Activated CD4-positive, alpha-beta memory T cell treated with anti-CD3 and anti-CD28 coated beads, Interleukin-2, amount 10 ng/mL, durations not matched to agents 7 days and 5 days (primary cell): ENCODE measurements around the gene CLIC4. TPM values are rescaled to one million over a fixed set of nuclear protein-coding genes. Genes with fewer than 3 reads are reported as not detected.
"Not testable (repeated sequence)": the region's sequence is repeated elsewhere in the genome, so short reads cannot be mapped to it uniquely, and the experiment has no call there.

Source experiments
- CTCF ChIA-PET: fragments of 350-600 bp; sonication (Branson Sonifier 250); formaldehyde crosslinking; loops from one replicate; lab custom pipeline; 2021; ENCODE audit warnings: antibody characterized with exemption, inconsistent platforms; lab: Charles Lee
- POLR2A ChIA-PET: fragments of 350-600 bp; sonication (Branson Sonifier 250); formaldehyde crosslinking; loops from one replicate; lab custom pipeline; 2021; ENCODE audit warnings: antibody characterized with exemption; lab: Charles Lee
- DNase-seq: peaks from one replicate; pipeline ENCODE4 v3.0.0-alpha.2; 2020
- H3K27ac Mint-ChIP-seq: one replicate; pipeline ENCODE4 v1.8.0; 2021; ENCODE audit warnings: mild to moderate bottlenecking, mixed read lengths
- H3K27me3 Mint-ChIP-seq: one replicate; pipeline ENCODE4 v1.8.0; 2021; ENCODE audit warnings: mixed read lengths
- H3K36me3 Mint-ChIP-seq: one replicate; pipeline ENCODE4 v1.8.0; 2021; ENCODE audit warnings: low read depth, mixed read lengths
- H3K4me1 Mint-ChIP-seq: one replicate; pipeline ENCODE4 v1.8.0; 2021; ENCODE audit warnings: mixed read lengths
- H3K4me3 Mint-ChIP-seq: one replicate; pipeline ENCODE4 v1.8.0; 2021; ENCODE audit warnings: mild to moderate bottlenecking, mixed read lengths
- H3K9me3 Mint-ChIP-seq: one replicate; pipeline ENCODE4 v1.8.0; 2021; ENCODE audit warnings: mixed read lengths
- total RNA-seq, 2 experiments: library from RNA; stranded (reverse); gene quantifications; one replicate each; pipeline ENCODE4 v1.2.3, GENCODE V29; 2021

CLIC4 gene
- total RNA-seq, 2 experiments from 2014 or later, result 28.9 to 30.6 TPM

DNA sequence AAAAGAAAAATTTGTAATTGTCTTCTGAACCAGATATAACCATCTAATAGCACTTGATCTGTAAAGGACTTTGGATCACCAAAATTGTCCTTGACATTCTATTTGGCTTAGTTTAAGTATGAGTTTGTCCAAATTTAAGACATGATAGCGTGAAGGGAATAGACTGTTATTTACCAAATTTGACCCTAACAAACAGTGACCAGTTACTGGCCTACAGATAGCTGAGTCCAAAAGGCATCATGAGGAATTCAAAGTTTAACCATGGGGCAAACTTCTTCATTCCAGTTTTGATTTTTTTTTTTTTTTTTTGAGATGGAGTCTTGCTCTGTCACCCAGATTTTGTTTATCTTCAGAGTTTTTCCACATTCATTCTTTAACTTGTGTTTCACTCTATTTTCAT, 38.5 kb downstream of the CLIC4 start:
- ChIA-PET CTCF (interaction anchor here (1.3 kb wide), 1 partner anchor 52 kb away, joined by 3 read pairs; no protein-coding TSS in a partner anchor), POLR2A (no interaction called here)
- Mint-ChIP-seq H3K27ac (no peak overlapping the region), H3K4me3 (no peak overlapping the region), H3K27me3 (no peaks in the 10 kb centered on the region), H3K4me1 (no peaks in the 10 kb centered on the region), H3K36me3 (no peaks in the 10 kb centered on the region), H3K9me3 (no peaks in the 10 kb centered on the region)
- no peak for DNase-seq

DNA sequence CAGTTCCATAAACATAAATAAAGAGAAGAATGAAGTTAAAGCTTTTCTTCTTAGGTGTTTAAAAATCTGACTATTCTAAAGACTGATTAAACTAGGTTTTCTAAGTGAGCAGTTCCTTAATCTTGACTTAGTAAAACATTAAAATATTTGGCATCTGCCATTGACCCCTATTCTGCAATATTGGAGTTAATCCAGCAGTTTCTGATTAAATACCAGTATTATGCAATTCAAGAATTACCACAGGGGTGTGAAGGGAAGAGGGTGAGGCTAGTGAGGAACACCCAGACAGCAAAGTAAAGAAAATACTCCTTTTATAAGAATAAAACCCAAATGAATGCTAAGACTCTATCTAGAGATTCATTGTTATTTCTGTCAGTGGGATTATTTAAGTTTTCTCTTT, 40.9 kb downstream of the CLIC4 start:
- Mint-ChIP-seq H3K36me3 (no peaks in the 10 kb centered on the region), H3K9me3 (no peaks in the 10 kb centered on the region), H3K4me3 (no peak overlapping the region), H3K4me1 (no peaks in the 10 kb centered on the region), H3K27ac (no peak overlapping the region), H3K27me3 (no peaks in the 10 kb centered on the region)
- ChIA-PET POLR2A (no interaction called here), CTCF (no interaction called here)
- DNase-seq, result no peak

DNA sequence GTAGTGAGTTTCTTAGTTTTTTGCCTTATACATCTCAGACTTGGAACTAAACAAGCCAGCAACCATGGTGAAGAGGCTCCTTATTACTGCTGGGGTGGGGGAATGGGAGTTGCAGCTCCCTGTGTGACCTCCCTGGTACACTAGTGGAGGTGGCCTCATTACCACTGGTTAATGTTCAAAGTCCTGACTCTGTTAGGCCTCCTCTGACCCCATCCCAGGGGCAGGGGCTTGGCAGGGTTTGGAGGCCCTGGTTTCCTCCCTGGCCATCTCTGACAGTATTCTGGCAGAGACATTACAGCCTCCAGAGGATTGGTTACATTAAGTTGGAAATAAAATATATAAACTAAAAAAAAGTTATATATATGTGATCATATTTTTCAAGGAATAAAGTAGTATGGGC, 45.2 kb downstream of the CLIC4 start:
- no peak for DNase-seq
- Mint-ChIP-seq H3K36me3 (no peaks in the 10 kb centered on the region), H3K4me3 (no peak overlapping the region), H3K27me3 (peaks cover 2% of the 10 kb centered on the region), H3K4me1 (no peaks in the 10 kb centered on the region), H3K27ac (no peak overlapping the region), H3K9me3 (no peaks in the 10 kb centered on the region)
- CTCF ChIA-PET, result no interaction called here
- POLR2A ChIA-PET, result no interaction called here

DNA sequence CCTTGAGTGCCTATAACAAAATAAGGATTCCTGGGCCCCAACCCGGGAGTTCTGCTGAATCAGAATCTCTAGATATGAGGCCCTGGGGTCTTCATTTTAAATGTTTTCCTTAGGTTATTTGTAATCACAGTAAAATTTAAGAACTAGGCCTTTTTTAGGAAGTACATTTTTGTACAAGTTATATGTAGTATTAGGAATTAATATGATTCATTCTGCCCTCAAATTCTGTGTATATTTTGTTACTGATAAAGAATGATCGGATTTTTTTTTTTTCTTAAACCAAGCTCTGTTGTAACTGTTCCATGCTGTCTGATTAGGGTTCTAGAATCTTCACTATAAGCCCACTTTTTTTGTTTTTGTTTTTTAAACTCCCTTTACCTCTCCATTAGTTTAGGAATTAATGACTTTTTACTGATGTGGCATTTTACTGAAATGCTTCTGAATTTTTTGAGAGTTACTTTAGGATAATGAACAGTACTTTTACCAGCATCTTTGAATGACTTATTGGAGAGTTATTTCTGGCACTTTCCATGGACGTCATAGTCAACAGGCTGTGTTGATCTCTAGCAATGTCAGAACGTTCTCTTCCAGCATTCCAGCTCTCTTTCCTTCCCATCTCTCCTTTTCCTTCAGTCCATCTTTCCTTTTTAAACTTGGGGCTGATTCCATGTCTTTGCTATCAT, 48.3 kb downstream of the CLIC4 start:
- Mint-ChIP-seq H3K4me3 (no peak overlapping the region), H3K27me3 (peaks cover 2% of the 10 kb centered on the region), H3K27ac (no peak overlapping the region), H3K4me1 (no peaks in the 10 kb centered on the region), H3K9me3 (no peaks in the 10 kb centered on the region), H3K36me3 (peaks cover 10% of the 10 kb centered on the region)
- CTCF ChIA-PET, result no interaction called here
- POLR2A ChIA-PET, result no interaction called here
- no peak for DNase-seq

DNA sequence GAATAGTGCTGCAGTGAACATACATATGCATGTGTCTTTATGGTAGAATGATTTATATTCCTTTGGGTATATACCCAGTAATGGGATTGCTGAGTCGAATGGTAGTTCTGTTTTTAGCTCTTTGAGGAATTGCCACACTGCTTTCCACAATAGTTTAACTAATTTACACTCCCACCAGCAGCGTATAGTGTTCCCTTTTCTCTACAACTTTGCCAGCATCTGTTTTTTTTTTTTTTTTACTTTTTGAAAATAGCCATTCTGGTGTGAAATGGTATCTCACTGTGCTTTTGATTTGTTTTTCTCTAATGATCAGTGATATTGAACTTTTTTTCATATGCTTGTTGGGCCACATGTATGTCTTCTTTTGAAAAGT, 48.9 kb downstream of the CLIC4 start:
- peaks cover 10% of the 10 kb centered on the region for H3K36me3 Mint-ChIP-seq
- POLR2A ChIA-PET, CTCF ChIA-PET: not testable (repeated sequence)

DNA sequence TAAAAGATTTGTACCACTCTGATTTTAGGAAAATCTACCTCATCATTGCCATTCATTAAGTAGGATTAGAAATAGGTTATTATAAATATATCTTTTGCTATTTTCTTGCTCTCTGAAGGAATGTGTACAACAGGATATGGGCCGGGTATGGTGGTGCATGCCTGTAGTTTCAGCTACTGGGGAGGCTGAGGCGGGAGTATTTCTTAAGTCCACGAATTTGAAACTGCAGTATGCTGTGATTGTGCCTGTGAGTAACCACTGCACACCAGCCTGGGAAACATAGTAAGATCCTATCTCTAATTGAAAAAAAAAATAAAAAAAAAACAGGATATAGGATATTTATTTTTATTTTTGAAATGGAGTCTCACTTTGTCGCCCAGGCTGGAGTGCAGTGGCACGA, 50.0 kb downstream of the CLIC4 start:
- ChIA-PET POLR2A (no interaction called here), CTCF (no interaction called here)
- peaks cover 10% of the 10 kb centered on the region for H3K36me3 Mint-ChIP-seq
- no peaks in the 10 kb centered on the region for H3K4me1 Mint-ChIP-seq
- H3K4me3 Mint-ChIP-seq, result no peak overlapping the region
- no peak overlapping the region for H3K27ac Mint-ChIP-seq
- no peaks in the 10 kb centered on the region for H3K9me3 Mint-ChIP-seq
- DNase-seq, result no peak
- H3K27me3 Mint-ChIP-seq, result peaks cover 2% of the 10 kb centered on the region

More for the DNA sequence above, 48.9 kb downstream of the CLIC4 start:
- H3K27me3 Mint-ChIP-seq, H3K27ac Mint-ChIP-seq, H3K4me1 Mint-ChIP-seq, H3K9me3 Mint-ChIP-seq, H3K4me3 Mint-ChIP-seq, DNase-seq: not testable (repeated sequence)

DNA sequence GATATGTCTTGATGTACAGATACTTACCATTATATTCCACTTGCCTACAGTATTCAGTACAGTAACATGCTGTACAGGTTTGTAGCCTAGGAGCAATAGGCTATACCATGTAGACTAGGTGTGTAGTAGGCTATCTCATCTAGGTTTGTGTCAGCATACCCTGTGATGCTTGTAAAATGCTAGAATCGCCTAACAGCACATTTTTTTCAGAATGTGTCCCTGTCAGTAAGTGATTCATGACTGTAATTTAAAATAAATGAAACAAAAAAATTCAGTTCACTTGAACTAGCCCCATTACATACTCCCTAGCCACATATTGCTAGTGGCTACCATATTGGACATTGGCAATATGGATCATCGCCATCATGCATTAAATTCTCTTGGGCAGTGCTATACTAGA, 51.3 kb downstream of the CLIC4 start:
- Mint-ChIP-seq H3K27me3 (peaks cover 2% of the 10 kb centered on the region), H3K4me1 (no peaks in the 10 kb centered on the region), H3K9me3 (no peaks in the 10 kb centered on the region), H3K36me3 (peaks cover 10% of the 10 kb centered on the region), H3K27ac (no peak overlapping the region), H3K4me3 (no peak overlapping the region)
- ChIA-PET POLR2A (interaction anchor here (0.7 kb wide), 1 partner anchor 233 kb away, joined by 3 read pairs; no protein-coding TSS in a partner anchor), CTCF (no interaction called here)
- no peak for DNase-seq

DNA sequence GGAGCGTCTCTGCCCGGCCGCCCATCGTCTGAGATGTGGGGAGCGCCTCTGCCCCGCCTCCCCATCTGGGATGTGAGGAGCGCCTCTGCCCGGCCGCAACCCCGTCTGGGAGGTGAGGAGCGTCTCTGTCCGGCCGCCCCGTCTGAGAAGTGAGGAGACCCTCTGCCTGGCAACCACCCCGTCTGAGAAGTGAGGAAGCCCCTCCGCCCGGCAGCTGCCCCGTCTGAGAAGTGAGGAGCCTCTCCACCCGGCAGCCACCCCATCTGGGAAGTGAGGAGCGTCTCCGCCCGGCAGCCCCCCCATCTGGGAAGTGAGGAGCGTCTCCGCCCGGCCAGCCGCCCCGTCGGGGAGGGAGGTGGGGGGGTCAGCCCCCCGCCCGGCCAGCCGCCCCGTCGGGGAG, 54.0 kb downstream of the CLIC4 start:
- H3K27ac Mint-ChIP-seq, CTCF ChIA-PET, DNase-seq, H3K27me3 Mint-ChIP-seq, POLR2A ChIA-PET, H3K4me1 Mint-ChIP-seq, H3K4me3 Mint-ChIP-seq, H3K9me3 Mint-ChIP-seq: not testable (repeated sequence)
- peaks cover 10% of the 10 kb centered on the region for H3K36me3 Mint-ChIP-seq

DNA sequence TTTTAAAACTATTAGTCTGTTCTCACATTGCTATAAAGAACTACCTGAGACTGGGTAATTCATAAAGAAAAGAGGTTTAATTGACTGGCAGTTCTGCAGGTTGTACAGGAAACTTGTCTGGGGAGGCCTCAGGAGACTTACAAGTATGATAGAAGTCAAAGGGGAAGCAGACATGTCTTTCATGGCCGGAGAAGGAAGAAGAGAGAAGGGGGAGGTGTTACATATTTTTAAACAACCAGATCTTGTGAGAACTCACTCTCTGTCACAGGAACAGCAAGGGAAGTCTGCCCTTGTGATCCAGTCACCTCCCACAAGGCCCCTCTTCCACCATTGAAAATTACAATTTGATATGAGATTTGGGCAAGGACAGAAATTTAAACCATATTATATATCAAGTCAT, 55.9 kb downstream of the CLIC4 start:
- H3K4me1 Mint-ChIP-seq, result peaks cover 2% of the 10 kb centered on the region
- POLR2A ChIA-PET, result interaction anchor here (0.9 kb wide), 1 partner anchor 44 kb away, joined by 5 read pairs; no protein-coding TSS in a partner anchor
- H3K4me3 Mint-ChIP-seq, result no peak overlapping the region
- DNase-seq, result no peak
- no peaks in the 10 kb centered on the region for H3K27me3 Mint-ChIP-seq
- peaks cover 10% of the 10 kb centered on the region for H3K36me3 Mint-ChIP-seq
- no peak overlapping the region for H3K27ac Mint-ChIP-seq
- CTCF ChIA-PET, result no interaction called here
- no peaks in the 10 kb centered on the region for H3K9me3 Mint-ChIP-seq

DNA sequence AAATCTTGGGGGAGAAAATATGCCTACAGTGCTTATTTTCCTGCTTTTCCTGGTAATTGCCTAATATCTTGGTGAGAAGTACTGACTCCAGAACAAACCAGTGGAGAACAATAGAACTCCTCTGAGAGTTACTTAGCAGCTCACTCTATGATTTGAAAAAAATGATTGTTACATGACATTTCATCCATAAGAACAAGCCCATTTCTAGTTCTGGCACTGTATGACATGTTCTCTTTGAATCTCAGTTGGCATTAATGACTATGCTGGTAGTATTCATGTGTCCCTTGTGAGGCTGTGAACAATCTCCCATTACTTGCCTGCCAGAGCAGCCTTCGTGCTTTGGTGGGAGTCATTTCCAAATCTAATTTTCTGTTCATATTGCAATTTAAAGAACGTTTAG, 58.0 kb downstream of the CLIC4 start:
- Mint-ChIP-seq H3K27me3 (no peaks in the 10 kb centered on the region), H3K4me3 (no peak overlapping the region), H3K4me1 (peaks cover 2% of the 10 kb centered on the region), H3K9me3 (no peaks in the 10 kb centered on the region), H3K27ac (no peak overlapping the region), H3K36me3 (peaks cover 4% of the 10 kb centered on the region)
- DNase-seq, result no peak
- ChIA-PET POLR2A (no interaction called here), CTCF (interaction anchor here (0.7 to 2.5 kb wide), 2 partner anchors 32 to 115 kb away, joined by 3 to 5 read pairs; no protein-coding TSS in a partner anchor)

DNA sequence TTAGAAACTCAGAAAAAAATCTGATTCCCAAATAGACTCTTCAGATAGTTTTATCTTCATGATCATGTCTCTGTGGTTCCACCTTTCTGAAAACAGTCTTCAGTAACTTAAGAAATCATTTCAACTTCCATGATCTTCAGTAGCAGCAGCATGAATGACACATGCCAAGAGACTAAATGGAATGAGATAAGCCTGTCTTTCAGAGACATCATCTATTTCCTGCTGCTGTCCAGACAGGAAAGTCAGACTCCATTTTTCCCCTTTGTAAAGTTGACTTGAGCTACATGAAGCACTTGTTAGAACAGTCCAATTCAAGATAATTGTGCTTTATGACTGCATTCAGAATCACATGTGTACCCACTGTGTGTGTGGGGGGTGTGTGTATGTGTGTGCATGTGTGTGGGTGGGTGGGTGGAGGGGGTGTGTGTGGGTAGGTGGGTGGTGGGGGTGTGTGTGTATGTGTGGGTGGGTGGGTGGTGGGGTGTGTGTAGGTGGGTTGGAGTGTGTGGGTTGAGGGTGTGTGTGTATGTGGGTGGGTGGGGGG, 58.8 kb downstream of the CLIC4 start:
- Mint-ChIP-seq H3K27ac (no peak overlapping the region), H3K36me3 (no peaks in the 10 kb centered on the region), H3K27me3 (no peaks in the 10 kb centered on the region), H3K4me3 (no peak overlapping the region), H3K4me1 (peaks cover 2% of the 10 kb centered on the region), H3K9me3 (no peaks in the 10 kb centered on the region)
- CTCF ChIA-PET, result interaction anchor here (2.5 kb wide), 1 partner anchor 116 kb away, joined by 5 read pairs; no protein-coding TSS in a partner anchor
- POLR2A ChIA-PET, result no interaction called here
- no peak for DNase-seq

DNA sequence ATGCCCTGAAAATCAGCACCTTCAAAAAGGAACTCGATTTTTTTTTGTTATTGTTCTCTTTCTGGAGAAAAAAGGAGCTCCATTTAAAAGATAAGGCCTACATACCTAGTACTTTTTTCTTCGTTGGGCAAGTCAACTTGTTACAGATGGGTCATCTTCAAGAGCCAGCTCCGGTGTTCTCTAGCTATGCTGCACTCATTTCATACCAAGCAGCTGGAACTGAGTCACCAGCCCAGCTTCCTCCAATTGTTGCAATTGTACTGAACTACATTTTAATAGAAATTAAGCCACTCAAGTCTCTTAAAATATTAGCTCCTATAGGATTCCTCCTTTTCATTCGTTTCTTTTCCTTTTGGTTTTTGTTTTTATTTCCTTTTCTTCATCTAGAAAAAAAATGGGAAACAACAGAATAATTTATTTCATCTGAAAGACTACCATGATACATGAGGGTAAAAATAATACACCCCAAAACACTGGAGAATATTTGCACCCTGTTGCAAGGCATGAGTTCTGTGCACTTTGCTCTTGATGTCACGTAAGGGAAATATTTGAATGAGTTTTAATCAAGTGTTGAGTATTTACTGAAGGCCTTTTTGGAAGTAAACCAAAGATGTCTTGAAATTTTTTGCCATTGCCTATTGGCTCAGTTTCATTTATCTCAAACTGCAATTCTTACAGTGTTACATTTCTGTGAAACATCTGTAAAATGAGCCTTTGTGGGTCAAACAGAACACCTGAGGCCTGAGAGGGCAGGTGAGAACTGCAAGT, 60.5 kb downstream of the CLIC4 start:
- no peaks in the 10 kb centered on the region for H3K36me3 Mint-ChIP-seq
- H3K4me3 Mint-ChIP-seq, result no peak overlapping the region
- H3K4me1 Mint-ChIP-seq, result peaks cover 2% of the 10 kb centered on the region
- no peak overlapping the region for H3K27ac Mint-ChIP-seq
- ChIA-PET POLR2A (no interaction called here), CTCF (interaction anchor here (0.7 to 1.9 kb wide), 5 partner anchors 11 to 210 kb away, joined by 3 to 6 read pairs (median 4); no protein-coding TSS in a partner anchor)
- H3K27me3 Mint-ChIP-seq, result no peaks in the 10 kb centered on the region
- H3K9me3 Mint-ChIP-seq, result no peaks in the 10 kb centered on the region
- no peak for DNase-seq

DNA sequence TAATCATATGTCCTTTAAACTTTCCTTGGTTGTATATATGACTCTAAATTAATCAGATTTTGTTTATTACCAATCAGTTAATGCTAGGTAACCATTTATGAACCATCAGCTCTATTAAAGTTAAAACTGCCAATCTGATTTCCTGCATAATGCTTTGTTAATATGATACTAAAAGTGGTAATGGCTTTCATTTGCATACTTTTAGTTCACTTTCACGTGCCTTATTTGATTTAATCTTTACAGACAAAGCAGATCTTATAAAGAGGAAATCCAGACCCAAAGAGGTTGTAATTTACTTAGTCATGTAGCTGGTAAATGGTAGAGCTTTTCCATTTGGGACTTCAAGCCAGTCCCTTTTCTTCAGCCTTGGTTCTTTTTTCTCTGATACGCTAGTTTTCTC, 61.3 kb downstream of the CLIC4 start:
- ChIA-PET POLR2A (no interaction called here), CTCF (interaction anchor here (0.8 to 1.9 kb wide), 4 partner anchors 11 to 118 kb away, joined by 3 to 6 read pairs (median 5); no protein-coding TSS in a partner anchor)
- peaks cover 2% of the 10 kb centered on the region for H3K4me1 Mint-ChIP-seq
- no peak for DNase-seq
- H3K27ac Mint-ChIP-seq, result no peak overlapping the region
- H3K27me3 Mint-ChIP-seq, result no peaks in the 10 kb centered on the region
- H3K4me3 Mint-ChIP-seq, result no peak overlapping the region
- no peaks in the 10 kb centered on the region for H3K9me3 Mint-ChIP-seq
- no peaks in the 10 kb centered on the region for H3K36me3 Mint-ChIP-seq
